HG03378 (cell line): Measurements from ENCODE around the gene NPAS3.

ENCODE experiments used
- ATAC-seq: cut with Tn5 transposase; IDR thresholded peaks from one replicate; pipeline ENCODE4 v1.9.1; 2021; ENCODE audit warnings: mild to moderate bottlenecking, moderate library complexity; ENCODE audit not compliant: unreplicated experiment

The NPAS3 gene

GRCh38 chr14:32940066-32940651 is 1.5 kb downstream of the NPAS3 start:
- ATAC-seq, result no peak

GRCh38 chr14:32940711-32941667 is 2.3 kb downstream of the NPAS3 start:
- no peak for ATAC-seq

- ATAC-seq, result no peak
These were observed 3.0 kb downstream of the NPAS3 start for GRCh38 chr14:32941668-32942065.

GRCh38 chr14:32947081-32947480 is 8.4 kb downstream of the NPAS3 start:
- ATAC-seq, result no peak

- ATAC-seq, result no peak
These were observed 9.1 kb downstream of the NPAS3 start for GRCh38 chr14:32947792-32948191.

GRCh38 chr14:32950584-32950983 is 11.9 kb downstream of the NPAS3 start:
- no peak for ATAC-seq

- ATAC-seq, result no peak
These were observed 28.7 kb downstream of the NPAS3 start for GRCh38 chr14:32967421-32967820.

GRCh38 chr14:32968972-32969544 is 30.4 kb downstream of the NPAS3 start:
- ATAC-seq, result no peak

- no peak for ATAC-seq
These were observed 39.2 kb downstream of the NPAS3 start for GRCh38 chr14:32977913-32978312.

GRCh38 chr14:32978691-32979255 is 40.1 kb downstream of the NPAS3 start:
- ATAC-seq, result no peak

- no peak for ATAC-seq
These were observed 41.7 kb downstream of the NPAS3 start for GRCh38 chr14:32980178-32980901.

- no peak for ATAC-seq
These were observed 42.3 kb downstream of the NPAS3 start for GRCh38 chr14:32980902-32981501.

GRCh38 chr14:32984241-32984930 is 45.7 kb downstream of the NPAS3 start:
- no peak for ATAC-seq

GRCh38 chr14:32985866-32986265 is 47.2 kb downstream of the NPAS3 start:
- no peak for ATAC-seq

GRCh38 chr14:32986791-32987540 is 48.3 kb downstream of the NPAS3 start:
- no peak for ATAC-seq

- ATAC-seq, result no peak
These were observed 53.0 kb downstream of the NPAS3 start for GRCh38 chr14:32991691-32992090.

GRCh38 chr14:32993921-32994320 is 55.2 kb downstream of the NPAS3 start:
- no peak for ATAC-seq

- ATAC-seq, result no peak
These were observed 57.7 kb downstream of the NPAS3 start for GRCh38 chr14:32996343-32996742.

- no peak for ATAC-seq
These were observed 59.8 kb downstream of the NPAS3 start for GRCh38 chr14:32998433-32998832.
